A673 (cell line): ENCODE data around the gene PPARA. TPM values are rescaled to one million over a fixed set of nuclear protein-coding genes. Genes with fewer than 3 reads are reported as not detected.
"Not testable (repeated sequence)": the region's sequence is repeated elsewhere in the genome, so short reads cannot be mapped to it uniquely, and the experiment has no call there.

Source experiments
- BruUV-seq: library from RNA; stranded (reverse); fragments of 400-500 nt; replicated peaks from 2 replicates; lab custom pipeline; 2021; lab: Mats Ljungman, UMichigan
- CTCF ChIA-PET: fragments of 300-600 bp; sonication (Branson Sonifier 250); formaldehyde crosslinking; loops from one replicate; lab custom pipeline; 2022; ENCODE audit warnings: antibody characterized with exemption; lab: Charles Lee
- POLR2A ChIA-PET: fragments of 300-600 bp; sonication (Branson Sonifier 250); formaldehyde crosslinking; loops from one replicate; lab custom pipeline; 2022; ENCODE audit warnings: antibody characterized with exemption; ENCODE audit not compliant: low non-redundant PET; lab: Charles Lee
- DNase-seq: peaks from one replicate; pipeline ENCODE4 v3.0.0-alpha.2; 2015; ENCODE audit warnings: low spot score
- H3K27ac ChIP-seq: fragments of 200-600 bp; sonication (generic); 2 replicates; pipeline ENCODE4 v1.5.1; 2016; ENCODE audit warnings: mixed run types, low read depth, mild to moderate bottlenecking, mixed read lengths, antibody characterized with exemption, low read length; ENCODE audit not compliant: poor library complexity, severe bottlenecking
- H3K27me3 ChIP-seq: fragments of 200-600 bp; sonication (generic); replicated peaks from 2 replicates; pipeline ENCODE4 v1.6.1; 2017; ENCODE audit warnings: mixed run types, low read depth, mild to moderate bottlenecking, mixed read lengths, antibody characterized with exemption, low read length; ENCODE audit not compliant: insufficient read depth, poor library complexity
- H3K36me3 ChIP-seq: fragments of 200-600 bp; sonication (generic); 2 replicates; pipeline ENCODE4 v1.6.1; 2016; ENCODE audit warnings: mixed run types, mild to moderate bottlenecking, mixed read lengths, antibody characterized with exemption, low read length; ENCODE audit not compliant: insufficient read depth, poor library complexity, severe bottlenecking
- H3K4me1 ChIP-seq: fragments of 200-600 bp; sonication (generic); 2 replicates; pipeline ENCODE4 v1.6.1; 2017; ENCODE audit warnings: mixed run types, mild to moderate bottlenecking, mixed read lengths, antibody characterized with exemption, low read length; ENCODE audit not compliant: insufficient read depth, poor library complexity, severe bottlenecking
- H3K4me3 ChIP-seq: fragments of 200-600 bp; sonication (generic); 2 replicates; pipeline ENCODE4 v1.5.1; 2016; ENCODE audit warnings: low read depth, mixed run types, mild to moderate bottlenecking, mixed read lengths, low read length; ENCODE audit not compliant: poor library complexity, severe bottlenecking
- H3K9me3 ChIP-seq: fragments of 200-600 bp; sonication (generic); 2 replicates; pipeline ENCODE4 v1.6.1; 2016; ENCODE audit warnings: mixed run types, low read depth, mild to moderate bottlenecking, mixed read lengths, antibody characterized with exemption, low read length; ENCODE audit not compliant: poor library complexity, severe bottlenecking
- CTCF ChIP-seq: fragments of 300-800, 200-600 bp; sonication (generic); conservative IDR thresholded peaks from 2 replicates; pipeline ENCODE4 v1.5.1; 2017; ENCODE audit warnings: low read depth, mild to moderate bottlenecking, antibody characterized with exemption, low read length, moderate library complexity, mixed read lengths
- EZH2 ChIP-seq: fragments of 200-600 bp; sonication (generic); IDR thresholded peaks from 2 replicates; pipeline ENCODE4 v1.6.1; 2017; ENCODE audit warnings: borderline replicate concordance, low read depth, mild to moderate bottlenecking, mixed read lengths, antibody characterized with exemption, low read length; ENCODE audit not compliant: poor library complexity, severe bottlenecking
- intact Hi-C: fragments of 100-400 bp; cut with micrococcal nuclease; formaldehyde crosslinking; loops from one replicate; pipeline ENCODE4 v1.10.0; 2022; ENCODE audit not compliant: unreplicated experiment
- total RNA-seq: library from RNA; stranded (reverse); gene quantifications from 2 replicates; pipeline ENCODE4 v1.2.3, GENCODE V29; 2021

PPARA gene
- total RNA-seq, 1 experiment from 2014 or later: 2.0 TPM

DNA sequence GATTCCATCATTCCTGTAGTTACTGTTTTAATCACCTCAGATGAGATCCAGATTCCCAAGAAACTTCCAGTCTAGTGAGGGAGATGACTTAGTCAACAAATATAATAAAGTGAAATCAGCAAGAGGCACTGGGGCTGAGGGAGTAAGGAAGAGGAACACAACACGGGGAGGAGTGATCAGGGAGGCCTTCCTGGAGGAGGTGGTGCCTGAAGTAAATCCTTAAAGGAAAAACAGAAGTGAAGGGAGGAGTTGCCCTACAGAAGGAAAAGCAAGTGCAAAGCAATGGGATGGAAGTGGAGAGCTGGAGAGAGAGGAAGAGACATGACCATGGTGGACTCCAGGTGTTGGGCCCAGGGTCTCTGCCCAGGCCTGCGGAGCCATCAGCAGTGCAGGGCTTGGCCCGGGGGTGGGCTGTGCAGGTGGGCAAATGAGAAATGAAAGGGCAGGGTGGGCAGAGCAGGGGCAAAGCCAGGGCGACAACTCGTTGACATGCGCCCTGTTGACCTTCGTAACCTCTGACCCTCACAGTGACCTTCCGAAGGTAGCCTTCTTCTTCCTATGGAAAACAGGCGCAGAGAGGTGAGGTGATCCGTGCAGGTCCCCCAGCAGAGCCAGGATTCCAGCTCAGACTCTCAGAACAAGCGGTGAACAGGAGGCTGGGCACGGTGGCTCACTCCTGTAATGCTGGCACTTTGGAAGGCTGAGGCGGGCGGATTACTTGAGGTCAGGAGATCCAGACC is 12.1 kb upstream of the PPARA start:
- no TSS peak for BruUV-seq
- Histone ChIP-seq H3K27me3 (no peaks in the 10 kb centered on the region), H3K4me1 (no peaks in the 10 kb centered on the region), H3K27ac (no peak overlapping the region), H3K9me3 (no peaks in the 10 kb centered on the region), H3K4me3 (no peak overlapping the region), H3K36me3 (no peaks in the 10 kb centered on the region)
- DNase-seq: no peak
- POLR2A ChIA-PET: no interaction called here
- CTCF ChIA-PET: no interaction called here
- TF ChIP-seq EZH2 (no peak), CTCF (no peak)
- intact Hi-C loops: no loop called here

DNA sequence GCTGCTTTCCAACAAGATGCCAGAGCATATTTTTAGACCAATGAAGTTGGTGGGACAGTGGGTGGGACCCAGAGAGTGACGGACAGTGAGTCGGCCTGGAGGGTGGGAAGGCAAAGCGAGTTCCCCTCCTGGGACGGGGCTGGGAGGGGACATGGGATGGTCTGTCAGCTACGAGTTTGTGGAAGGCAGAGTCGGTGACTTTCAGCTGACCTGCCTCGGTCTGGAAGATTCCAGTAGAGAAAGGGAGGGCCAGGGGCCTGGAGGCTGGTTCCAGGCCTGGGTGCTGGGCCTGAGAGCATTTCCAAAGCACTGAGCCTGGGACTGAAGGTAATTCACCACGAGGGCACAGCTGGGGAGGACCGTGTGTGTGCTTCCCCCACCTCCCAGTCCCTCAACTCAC is 10.9 kb upstream of the PPARA start:
- H3K4me3 ChIP-seq, DNase-seq, POLR2A ChIA-PET, intact Hi-C loops, BruUV-seq, CTCF ChIA-PET, H3K36me3 ChIP-seq, H3K27me3 ChIP-seq, H3K4me1 ChIP-seq, H3K27ac ChIP-seq, H3K9me3 ChIP-seq: not testable (repeated sequence)

- POLR2A ChIA-PET: no interaction called here
- Histone ChIP-seq H3K36me3 (no peaks in the 10 kb centered on the region), H3K27me3 (no peaks in the 10 kb centered on the region), H3K4me3 (no peak overlapping the region), H3K4me1 (no peaks in the 10 kb centered on the region), H3K9me3 (no peaks in the 10 kb centered on the region), H3K27ac (no peak overlapping the region)
- TF ChIP-seq EZH2: no peak
- TF ChIP-seq CTCF: no peak
- no peak for DNase-seq
- CTCF ChIA-PET: no interaction called here
- no TSS peak for BruUV-seq
- intact Hi-C loops: no loop called here
These were observed 10.4 kb upstream of the PPARA start for GRCh38 chr22:46139895-46140350.
